ENCODE data around the gene DOLK.

DOLK gene

DNA sequence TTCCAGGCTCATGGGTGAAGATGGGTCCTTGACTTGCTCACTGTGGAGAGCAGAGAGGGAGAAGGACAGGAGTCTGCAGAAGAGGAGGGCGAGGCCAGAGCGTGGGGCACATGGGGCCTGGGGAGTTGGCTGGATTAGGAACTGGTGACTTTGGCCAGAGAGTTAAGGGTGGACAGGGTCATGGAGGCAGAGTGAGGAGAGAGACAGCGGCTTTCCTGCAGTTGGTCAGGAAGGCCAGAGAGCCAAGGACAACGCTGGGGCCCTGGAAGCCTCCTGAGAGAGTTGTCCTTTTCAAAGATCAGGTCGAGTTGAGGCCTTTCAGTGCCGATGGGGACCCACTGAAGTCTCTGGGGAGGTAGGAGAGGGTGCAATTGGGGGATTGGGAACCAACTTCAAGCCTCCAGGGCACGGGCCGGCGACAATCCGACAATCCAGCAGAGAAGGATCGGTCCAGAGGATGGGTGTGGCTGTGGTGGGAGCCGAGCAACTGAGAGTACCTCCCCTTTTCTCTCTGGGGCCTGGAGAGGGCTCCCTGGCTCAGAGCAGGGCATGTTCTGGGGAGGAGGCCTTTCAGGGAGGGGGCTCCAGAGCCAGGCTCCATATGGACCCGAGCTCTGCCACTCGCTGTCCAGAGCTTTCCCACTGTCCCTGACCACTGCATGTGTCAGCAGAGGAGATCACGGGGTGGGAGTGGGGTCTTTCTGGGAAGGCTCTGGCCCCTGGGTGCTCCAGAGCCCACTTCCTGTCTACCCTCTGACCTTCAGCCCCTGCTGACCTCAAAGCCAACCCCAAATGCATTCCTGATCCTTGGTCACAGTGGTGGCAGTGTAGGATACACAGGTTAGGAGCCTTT is 34.1 kb downstream of the DOLK start:
- no peaks in the 10 kb centered on the region for H3K27me3 ChIP-seq (ENCODE audit: insufficient read depth, insufficient read length)
- no peak for TF ChIP-seq ZNF274 (IDR thresholded peaks at IDR 0.05; ENCODE audit: low read depth, low read length)
- H3K9me3 ChIP-seq (ENCODE audit: insufficient read depth, low read length): no peaks in the 10 kb centered on the region
- no peak for DNase-seq (ENCODE audit: low read depth, low spot score)
- peaks cover 42% of the 10 kb centered on the region for H3K4me1 ChIP-seq (ENCODE audit: insufficient read depth, insufficient read length)
- H3K4me3 ChIP-seq (ENCODE audit: insufficient read length, low read depth): peak overlapping the region; percentile 13
- H3K9ac ChIP-seq (ENCODE audit: insufficient read length, low read depth): peak overlapping the region; percentile 42
- H3K36me3 ChIP-seq (ENCODE audit: insufficient read depth, insufficient read length, low read length): peaks cover 82% of the 10 kb centered on the region

DNA sequence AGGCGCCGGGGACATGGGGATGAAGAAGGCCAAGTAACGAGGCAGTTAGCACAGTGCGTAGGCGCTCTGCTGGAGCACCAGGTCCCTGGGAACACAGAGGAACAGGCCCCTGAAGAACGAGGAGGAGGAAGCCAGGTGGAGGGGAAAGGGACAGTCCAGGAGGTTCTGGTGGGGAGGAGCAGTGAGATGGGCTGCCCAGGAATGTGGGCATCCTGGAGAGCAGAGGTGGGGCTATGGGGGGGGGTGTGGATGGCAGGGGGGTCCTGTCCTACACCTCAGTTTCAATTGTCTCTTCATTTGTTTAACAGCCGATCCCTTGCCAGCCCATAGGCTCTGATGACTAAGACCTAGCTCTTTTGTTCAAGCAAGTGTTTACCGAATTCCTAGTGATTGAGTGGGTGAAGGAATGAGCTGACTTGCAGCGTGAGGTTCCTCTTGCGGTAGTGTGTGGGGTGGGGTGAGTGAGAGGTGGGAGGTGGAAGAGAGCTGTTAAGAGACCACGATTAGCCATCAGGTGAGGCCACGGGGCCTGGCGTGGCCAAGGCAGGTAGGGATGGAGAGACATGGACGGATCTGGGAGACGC is 35.0 kb downstream of the DOLK start:
- TF ChIP-seq SUZ12 (IDR thresholded peaks at IDR 0.05; ENCODE audit: extremely low read depth, insufficient read depth, insufficient read length) (no peak), ZNF274 (IDR thresholded peaks at IDR 0.05; ENCODE audit: low read depth, low read length) (no peak), YY1 (IDR thresholded peaks at IDR 0.05; ENCODE audit: insufficient read depth, insufficient read length) (no peak)
- Histone ChIP-seq H3K9me3 (ENCODE audit: insufficient read depth, low read length) (no peaks in the 10 kb centered on the region), H3K27me3 (ENCODE audit: insufficient read depth, insufficient read length) (no peaks in the 10 kb centered on the region), H3K36me3 (ENCODE audit: insufficient read depth, insufficient read length, low read length) (peaks cover 82% of the 10 kb centered on the region), H3K4me1 (ENCODE audit: insufficient read depth, insufficient read length) (peaks cover 42% of the 10 kb centered on the region), H3K9ac (ENCODE audit: insufficient read length, low read depth) (peak overlapping the region; percentile 47), H3K4me3 (ENCODE audit: insufficient read length, low read depth) (peak overlapping the region; percentile 13)
- peak; percentile 83 for DNase-seq (ENCODE audit: low read depth, low spot score)

DNA sequence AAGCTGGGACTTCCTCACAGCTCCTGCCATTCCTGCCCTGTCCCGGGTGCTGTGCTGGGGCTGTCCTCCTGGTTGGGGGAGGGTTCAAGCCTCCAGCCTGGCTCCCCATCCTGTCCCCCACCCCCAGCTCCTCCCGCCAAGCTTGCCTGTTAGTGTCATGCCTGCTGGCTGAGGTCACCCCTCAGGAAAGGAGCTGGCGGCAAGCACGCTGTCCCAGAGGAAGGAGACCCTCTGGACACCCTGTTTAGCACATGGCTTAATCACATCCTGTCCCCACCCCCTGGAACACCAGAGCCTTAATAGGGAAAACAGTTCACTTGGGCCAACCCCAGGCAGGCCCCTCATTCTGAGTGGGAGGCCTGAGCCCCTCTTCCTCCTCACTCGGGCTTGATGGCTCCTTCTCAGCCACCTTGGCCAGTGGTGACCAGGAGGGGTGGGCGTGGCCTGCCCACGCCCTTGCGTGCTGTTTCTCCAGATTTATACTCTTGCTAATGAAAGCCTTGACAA is 35.8 kb downstream of the DOLK start:
- Histone ChIP-seq H3K4me1 (ENCODE audit: insufficient read depth, insufficient read length) (peaks cover 41% of the 10 kb centered on the region), H3K9me3 (ENCODE audit: insufficient read depth, low read length) (no peaks in the 10 kb centered on the region), H3K27me3 (ENCODE audit: insufficient read depth, insufficient read length) (no peaks in the 10 kb centered on the region), H3K4me3 (ENCODE audit: insufficient read length, low read depth) (no peak overlapping the region), H3K36me3 (ENCODE audit: insufficient read depth, insufficient read length, low read length) (peaks cover 82% of the 10 kb centered on the region), H3K9ac (ENCODE audit: insufficient read length, low read depth) (peak overlapping the region; percentile 47)
- TF ChIP-seq ZNF274 (IDR thresholded peaks at IDR 0.05; ENCODE audit: low read depth, low read length): no peak
- TF ChIP-seq SUZ12 (IDR thresholded peaks at IDR 0.05; ENCODE audit: extremely low read depth, insufficient read depth, insufficient read length): no peak
- TF ChIP-seq YY1 (IDR thresholded peaks at IDR 0.05; ENCODE audit: insufficient read depth, insufficient read length): no peak
- DNase-seq (ENCODE audit: low read depth, low spot score): peak; percentile 82

DNA sequence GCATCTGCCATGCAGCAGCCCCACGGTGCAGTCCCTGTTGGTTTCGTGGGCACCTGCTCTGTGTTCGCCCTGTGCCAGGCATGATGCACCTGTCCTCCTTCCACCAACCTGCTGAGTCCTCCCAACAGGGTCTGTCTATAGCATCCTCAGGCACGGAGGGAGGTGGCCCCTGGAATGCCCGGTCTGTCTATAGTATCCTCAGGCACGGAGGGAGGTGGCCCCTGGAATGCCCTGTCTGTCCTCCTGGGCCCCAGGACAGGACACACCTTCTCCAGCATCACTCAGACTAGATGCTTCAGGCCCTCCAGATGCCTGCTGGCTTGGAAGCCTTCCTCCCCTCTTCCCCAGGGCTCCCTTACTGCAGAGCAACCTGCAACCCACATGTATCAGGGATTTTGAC is 36.5 kb downstream of the DOLK start:
- peaks cover 35% of the 10 kb centered on the region for H3K4me1 ChIP-seq (ENCODE audit: insufficient read depth, insufficient read length)
- H3K9ac ChIP-seq (ENCODE audit: insufficient read length, low read depth): peak overlapping the region; percentile 47
- no peaks in the 10 kb centered on the region for H3K27me3 ChIP-seq (ENCODE audit: insufficient read depth, insufficient read length)
- DNase-seq (ENCODE audit: low read depth, low spot score): no peak
- no peak overlapping the region for H3K4me3 ChIP-seq (ENCODE audit: insufficient read length, low read depth)
- no peak for TF ChIP-seq YY1 (IDR thresholded peaks at IDR 0.05; ENCODE audit: insufficient read depth, insufficient read length)
- peaks cover 80% of the 10 kb centered on the region for H3K36me3 ChIP-seq (ENCODE audit: insufficient read depth, insufficient read length, low read length)
- no peaks in the 10 kb centered on the region for H3K9me3 ChIP-seq (ENCODE audit: insufficient read depth, low read length)

- Histone ChIP-seq H3K36me3 (ENCODE audit: insufficient read depth, insufficient read length, low read length) (peaks cover 79% of the 10 kb centered on the region), H3K27me3 (ENCODE audit: insufficient read depth, insufficient read length) (no peaks in the 10 kb centered on the region), H3K4me3 (ENCODE audit: insufficient read length, low read depth) (no peak overlapping the region), H3K9ac (ENCODE audit: insufficient read length, low read depth) (peak overlapping the region; percentile 0), H3K9me3 (ENCODE audit: insufficient read depth, low read length) (no peaks in the 10 kb centered on the region), H3K4me1 (ENCODE audit: insufficient read depth, insufficient read length) (peaks cover 35% of the 10 kb centered on the region)
- no peak for DNase-seq (ENCODE audit: low read depth, low spot score)
- no peak for TF ChIP-seq YY1 (IDR thresholded peaks at IDR 0.05; ENCODE audit: insufficient read depth, insufficient read length)
- no peak for TF ChIP-seq ZNF274 (IDR thresholded peaks at IDR 0.05; ENCODE audit: low read depth, low read length)
- no peak for TF ChIP-seq SUZ12 (IDR thresholded peaks at IDR 0.05; ENCODE audit: extremely low read depth, insufficient read depth, insufficient read length)
These were observed 37.5 kb downstream of the DOLK start for GRCh38 chr9:128909859-128910258.

- Histone ChIP-seq H3K9me3 (ENCODE audit: insufficient read depth, low read length) (no peaks in the 10 kb centered on the region), H3K4me1 (ENCODE audit: insufficient read depth, insufficient read length) (peaks cover 26% of the 10 kb centered on the region), H3K9ac (ENCODE audit: insufficient read length, low read depth) (no peak overlapping the region), H3K36me3 (ENCODE audit: insufficient read depth, insufficient read length, low read length) (peaks cover 68% of the 10 kb centered on the region), H3K27me3 (ENCODE audit: insufficient read depth, insufficient read length) (no peaks in the 10 kb centered on the region), H3K4me3 (ENCODE audit: insufficient read length, low read depth) (no peak overlapping the region)
- DNase-seq (ENCODE audit: low read depth, low spot score): no peak
- TF ChIP-seq YY1 (IDR thresholded peaks at IDR 0.05; ENCODE audit: insufficient read depth, insufficient read length) (no peak), ZNF274 (IDR thresholded peaks at IDR 0.05; ENCODE audit: low read depth, low read length) (no peak), SUZ12 (IDR thresholded peaks at IDR 0.05; ENCODE audit: extremely low read depth, insufficient read depth, insufficient read length) (no peak)
These were observed 39.0 kb downstream of the DOLK start for GRCh38 chr9:128908372-128908771.

DNA sequence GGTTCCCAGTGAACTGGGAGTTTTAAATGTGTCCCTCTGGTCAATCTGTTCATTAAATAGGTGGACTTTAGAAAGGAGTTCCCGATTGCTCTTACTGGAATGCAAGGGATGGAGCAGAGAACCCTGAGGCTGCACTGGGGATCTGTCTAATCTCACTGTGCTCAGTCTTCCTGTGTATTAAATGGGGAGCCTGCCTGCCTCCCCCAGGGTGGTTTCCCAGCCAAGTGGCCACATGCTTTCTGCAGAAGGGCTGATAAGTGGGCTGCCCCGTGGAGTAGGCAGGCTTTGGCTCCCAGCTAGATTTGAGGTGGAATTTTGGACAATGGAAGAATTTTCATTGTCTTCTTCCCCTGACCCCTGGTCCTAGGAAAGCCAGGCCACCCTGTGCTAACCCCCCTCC is 40.7 kb downstream of the DOLK start:
- Histone ChIP-seq H3K4me3 (ENCODE audit: insufficient read length, low read depth) (no peak overlapping the region), H3K36me3 (ENCODE audit: insufficient read depth, insufficient read length, low read length) (peaks cover 77% of the 10 kb centered on the region), H3K9me3 (ENCODE audit: insufficient read depth, low read length) (no peaks in the 10 kb centered on the region), H3K4me1 (ENCODE audit: insufficient read depth, insufficient read length) (peaks cover 20% of the 10 kb centered on the region), H3K9ac (ENCODE audit: insufficient read length, low read depth) (no peak overlapping the region), H3K27me3 (ENCODE audit: insufficient read depth, insufficient read length) (no peaks in the 10 kb centered on the region)
- no peak for TF ChIP-seq SUZ12 (IDR thresholded peaks at IDR 0.05; ENCODE audit: extremely low read depth, insufficient read depth, insufficient read length)
- no peak for TF ChIP-seq YY1 (IDR thresholded peaks at IDR 0.05; ENCODE audit: insufficient read depth, insufficient read length)
- no peak for TF ChIP-seq ZNF274 (IDR thresholded peaks at IDR 0.05; ENCODE audit: low read depth, low read length)
- no peak for DNase-seq (ENCODE audit: low read depth, low spot score)
